Brain microvascular endothelial cell (primary cell): ENCODE measurements around the gene SEMA6A.
A peak's percentile ranks its signal among the peaks of the same experiment; 100 is the strongest.

Source experiments
- DNase-seq: peaks from one replicate; pipeline ENCODE4 v3.0.0-alpha.2; 2020
- H3K27ac ChIP-seq: fragments of 250-450 bp; sonication (Bioruptor Pico); 2 replicates; pipeline ENCODE4 v1.5.1; 2020; ENCODE audit warnings: mild to moderate bottlenecking, moderate library complexity
- H3K27me3 ChIP-seq: fragments of 250-450 bp; sonication (Bioruptor Pico); replicated peaks from 2 replicates; pipeline ENCODE4 v1.5.1; 2020; ENCODE audit warnings: mild to moderate bottlenecking
- H3K36me3 ChIP-seq: fragments of 250-450 bp; sonication (Bioruptor Pico); replicated peaks from 2 replicates; pipeline ENCODE4 v1.5.1; 2020; ENCODE audit warnings: mild to moderate bottlenecking
- H3K4me3 ChIP-seq: 2 replicates; pipeline ENCODE4 v1.5.1; 2011; ENCODE audit warnings: low read depth, mild to moderate bottlenecking, control low read depth, low read length, moderate library complexity
- CTCF ChIP-seq: IDR thresholded peaks from 2 replicates; pipeline ENCODE4 v1.5.1; 2011; ENCODE audit warnings: low read depth, mild to moderate bottlenecking, moderate library complexity, low read length, control low read depth, inconsistent platforms; ENCODE audit errors: missing control alignments
- in situ Hi-C: cut with HindIII; loops from 2 replicates; pipeline ENCODE4 v1.10.0; 2017; ENCODE audit warnings: low sequenced_read_pairs, low pct_ligation_motif_present

The SEMA6A gene, protein sequence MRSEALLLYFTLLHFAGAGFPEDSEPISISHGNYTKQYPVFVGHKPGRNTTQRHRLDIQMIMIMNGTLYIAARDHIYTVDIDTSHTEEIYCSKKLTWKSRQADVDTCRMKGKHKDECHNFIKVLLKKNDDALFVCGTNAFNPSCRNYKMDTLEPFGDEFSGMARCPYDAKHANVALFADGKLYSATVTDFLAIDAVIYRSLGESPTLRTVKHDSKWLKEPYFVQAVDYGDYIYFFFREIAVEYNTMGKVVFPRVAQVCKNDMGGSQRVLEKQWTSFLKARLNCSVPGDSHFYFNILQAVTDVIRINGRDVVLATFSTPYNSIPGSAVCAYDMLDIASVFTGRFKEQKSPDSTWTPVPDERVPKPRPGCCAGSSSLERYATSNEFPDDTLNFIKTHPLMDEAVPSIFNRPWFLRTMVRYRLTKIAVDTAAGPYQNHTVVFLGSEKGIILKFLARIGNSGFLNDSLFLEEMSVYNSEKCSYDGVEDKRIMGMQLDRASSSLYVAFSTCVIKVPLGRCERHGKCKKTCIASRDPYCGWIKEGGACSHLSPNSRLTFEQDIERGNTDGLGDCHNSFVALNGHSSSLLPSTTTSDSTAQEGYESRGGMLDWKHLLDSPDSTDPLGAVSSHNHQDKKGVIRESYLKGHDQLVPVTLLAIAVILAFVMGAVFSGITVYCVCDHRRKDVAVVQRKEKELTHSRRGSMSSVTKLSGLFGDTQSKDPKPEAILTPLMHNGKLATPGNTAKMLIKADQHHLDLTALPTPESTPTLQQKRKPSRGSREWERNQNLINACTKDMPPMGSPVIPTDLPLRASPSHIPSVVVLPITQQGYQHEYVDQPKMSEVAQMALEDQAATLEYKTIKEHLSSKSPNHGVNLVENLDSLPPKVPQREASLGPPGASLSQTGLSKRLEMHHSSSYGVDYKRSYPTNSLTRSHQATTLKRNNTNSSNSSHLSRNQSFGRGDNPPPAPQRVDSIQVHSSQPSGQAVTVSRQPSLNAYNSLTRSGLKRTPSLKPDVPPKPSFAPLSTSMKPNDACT

GRCh38 chr5:116574367-116575325 is at the start of gene SEMA6A:
SEMA6A (minus strand) TSS chr5:116574823; CDS start chr5:116504944, 69,879 bp downstream.
- no peak for TF ChIP-seq CTCF
- DNase-seq = peak; percentile 85
- peaks cover 33% of the 10 kb centered on the region for H3K27me3 ChIP-seq
- no peaks in the 10 kb centered on the region for H3K36me3 ChIP-seq
- H3K27ac ChIP-seq = no peak within 1 kb of the TSS
- in situ Hi-C loops = no loop called here
- peak within 1 kb of the TSS; percentile 66 for H3K4me3 ChIP-seq

DNA sequence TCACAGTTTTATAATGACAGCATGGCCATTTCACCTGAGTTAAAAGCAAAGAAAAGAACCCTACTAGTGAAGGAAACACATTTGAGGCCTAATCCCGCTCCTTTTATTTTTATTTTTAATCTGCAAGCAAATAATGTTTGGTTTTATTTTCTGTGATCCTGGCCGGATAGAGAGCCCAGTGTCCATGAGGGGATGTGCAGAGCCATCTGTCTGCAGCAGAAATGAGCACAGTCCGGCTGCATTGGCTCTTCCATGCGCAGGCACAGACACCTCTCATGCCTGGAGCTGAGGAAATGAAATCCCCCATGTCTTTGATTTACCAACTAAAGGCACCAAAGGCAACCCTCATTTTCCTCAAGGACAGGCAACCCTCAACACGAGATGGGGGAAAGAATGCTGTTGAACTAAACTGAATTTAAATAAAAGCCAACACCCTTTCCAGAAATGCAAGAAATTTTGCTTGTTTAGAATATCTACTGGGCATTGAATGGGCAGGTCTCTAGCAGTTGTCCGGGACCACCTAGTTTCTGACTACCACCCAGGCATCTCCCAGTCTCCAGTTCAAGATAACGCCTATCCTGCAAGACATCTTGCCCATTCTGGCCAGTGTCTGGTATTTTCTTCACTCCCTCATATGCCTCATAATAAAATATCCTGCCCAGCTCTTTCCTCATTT is 47.9 kb upstream of the SEMA6A start:
- H3K27me3 ChIP-seq = no peaks in the 10 kb centered on the region
- no peak overlapping the region for H3K27ac ChIP-seq
- in situ Hi-C loops = no loop called here

DNA sequence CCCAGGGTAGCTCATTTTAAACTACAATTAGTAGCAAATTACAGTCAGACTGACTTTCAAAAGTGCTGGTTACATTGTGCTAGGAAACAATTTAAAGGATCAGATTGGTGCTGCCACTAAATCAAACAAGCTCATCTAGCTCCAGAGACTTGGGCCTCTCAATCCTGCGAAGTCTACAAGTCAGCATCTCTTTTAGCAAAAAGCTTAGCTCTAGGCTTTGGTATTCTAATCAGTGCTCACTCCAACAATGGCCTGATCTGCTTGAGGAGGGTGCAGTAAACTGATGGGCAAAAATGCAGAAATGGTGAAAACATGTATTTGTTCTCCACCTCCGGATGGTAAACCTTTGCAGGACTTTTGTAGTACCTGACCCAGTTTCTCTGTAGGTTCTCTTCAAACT is 47.0 kb upstream of the SEMA6A start:
- in situ Hi-C loops = no loop called here
- Histone ChIP-seq H3K36me3 (no peaks in the 10 kb centered on the region), H3K4me3 (no peak overlapping the region), H3K27ac (no peak overlapping the region), H3K27me3 (no peaks in the 10 kb centered on the region)
- no peak for DNase-seq
- TF ChIP-seq CTCF = no peak

More for the DNA sequence above, 47.9 kb upstream of the SEMA6A start:
- H3K4me3 ChIP-seq = no peak overlapping the region
- TF ChIP-seq CTCF = no peak
- H3K36me3 ChIP-seq = no peaks in the 10 kb centered on the region
- DNase-seq = no peak

DNA sequence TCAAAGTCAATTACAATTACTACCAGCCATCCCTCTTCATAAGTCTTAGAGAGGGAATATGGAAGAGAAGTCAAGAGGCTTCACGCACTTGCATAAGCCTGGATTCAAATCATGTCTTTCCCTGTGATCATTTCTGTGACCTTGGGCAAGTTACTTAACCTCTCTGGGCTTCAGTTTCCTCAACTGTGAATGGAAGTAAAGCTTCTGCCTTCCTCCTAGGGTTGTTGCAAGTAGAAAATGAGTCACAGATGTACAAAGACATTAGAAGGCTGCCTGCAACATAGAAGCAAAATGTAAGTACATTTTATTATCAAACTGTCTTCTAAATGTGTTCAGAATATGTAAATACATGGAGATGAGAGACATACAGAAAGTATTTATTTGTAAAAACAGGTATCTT is 42.3 kb upstream of the SEMA6A start:
- H3K36me3 ChIP-seq = no peaks in the 10 kb centered on the region
- TF ChIP-seq CTCF = no peak
- in situ Hi-C loops = no loop called here
- no peak overlapping the region for H3K27ac ChIP-seq
- H3K4me3 ChIP-seq = no peak overlapping the region
- no peak for DNase-seq
- no peaks in the 10 kb centered on the region for H3K27me3 ChIP-seq

DNA sequence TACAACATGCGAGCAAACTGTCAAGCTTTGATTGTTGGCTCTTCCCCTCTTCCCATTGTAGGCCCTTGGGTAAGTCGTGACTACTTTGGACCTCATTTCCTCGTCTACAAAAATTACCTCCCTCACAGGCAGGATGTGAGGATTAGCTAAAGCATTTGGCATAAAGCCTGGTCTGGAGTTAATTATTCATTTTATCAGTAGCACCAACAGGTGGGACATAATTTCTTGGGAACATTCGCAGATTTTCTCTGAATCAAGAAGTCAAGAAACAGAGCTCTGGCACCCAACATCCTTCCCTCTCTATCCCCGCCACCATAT is 39.9 kb upstream of the SEMA6A start:
- TF ChIP-seq CTCF = no peak
- no peak overlapping the region for H3K27ac ChIP-seq
- no peaks in the 10 kb centered on the region for H3K36me3 ChIP-seq
- no peaks in the 10 kb centered on the region for H3K27me3 ChIP-seq
- in situ Hi-C loops = no loop called here
- H3K4me3 ChIP-seq = no peak overlapping the region
- DNase-seq = no peak
